HT1080 (cell line): ENCODE data around the gene TMEM59. TPM values are rescaled to one million over a fixed set of nuclear protein-coding genes. Genes with fewer than 3 reads are reported as not detected.
"Not testable (repeated sequence)": the region's sequence is repeated elsewhere in the genome, so short reads cannot be mapped to it uniquely, and the experiment has no call there.

Experiments
- DNase-seq: peaks from one replicate; pipeline ENCODE4 v3.0.0-alpha.2; 2015; ENCODE audit warnings: low read depth
- total RNA-seq: library from RNA; depleted of rRNA; stranded (reverse); fragments of >200 nt; shearing (Covaris generic); gene quantifications from 2 replicates; pipeline ENCODE4 v1.2.3, GENCODE V29; 2014

The TMEM59 gene
- total RNA-seq, 1 experiment from 2014 or later = 262 TPM

DNA sequence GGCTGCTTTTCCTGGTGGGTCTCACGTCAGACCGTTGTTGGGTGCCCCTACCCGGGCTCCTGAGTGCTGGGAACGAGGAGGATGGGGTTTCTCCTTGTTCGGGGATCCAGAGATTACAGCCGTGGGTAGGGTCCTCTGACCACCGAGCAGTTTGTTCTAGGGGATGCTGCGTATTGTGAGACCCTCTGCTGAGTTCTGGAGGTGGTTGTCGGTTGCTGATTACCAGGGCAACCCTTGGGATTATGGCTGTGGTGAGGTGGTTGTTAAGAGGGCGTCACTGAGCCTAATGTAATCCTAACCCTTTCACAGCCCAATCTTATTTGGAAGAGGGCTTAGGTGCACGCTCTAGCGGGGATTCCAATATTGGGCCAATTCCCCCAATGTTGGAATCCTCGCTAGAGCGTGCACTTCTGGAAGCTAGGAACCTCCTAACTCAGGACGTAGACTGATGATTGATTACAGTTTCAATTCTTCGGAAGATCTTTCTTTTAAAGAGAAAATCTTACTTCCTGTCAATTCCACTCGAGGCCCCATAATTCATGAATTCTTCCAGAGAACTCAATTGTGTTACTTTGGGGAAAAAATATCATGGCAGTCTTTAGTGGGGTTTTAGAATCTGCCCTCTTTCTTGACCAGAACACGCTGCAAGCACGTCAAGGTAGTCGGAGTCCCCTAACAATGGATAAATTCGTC, 887 bp upstream of the TMEM59 start:
- no peak for DNase-seq

DNA sequence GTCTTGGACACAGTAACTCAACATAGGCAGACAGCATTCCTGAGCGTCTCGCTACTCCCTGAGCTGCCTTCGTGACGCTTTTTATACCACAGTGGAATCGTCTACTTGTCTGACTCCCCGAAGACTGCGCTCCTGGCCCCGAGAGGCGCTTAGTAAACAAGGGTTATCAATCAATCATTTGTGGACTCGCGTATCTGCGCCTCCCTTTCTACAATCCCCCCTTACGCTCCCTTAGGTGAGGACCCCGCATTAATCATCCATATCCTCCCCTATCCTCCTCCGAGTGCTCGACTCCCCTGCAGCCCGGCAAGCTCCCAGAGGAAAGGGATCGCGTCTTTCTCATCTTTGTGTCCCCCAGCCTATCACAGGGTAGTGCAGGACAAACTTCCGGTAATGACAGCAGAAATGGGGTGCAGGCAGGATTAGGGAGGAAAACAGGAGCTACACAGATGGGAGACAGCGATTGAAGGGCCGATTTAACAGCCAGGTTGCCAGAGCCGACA, 522 bp downstream of the TMEM59 start:
- DNase-seq = peak; percentile 28

DNA sequence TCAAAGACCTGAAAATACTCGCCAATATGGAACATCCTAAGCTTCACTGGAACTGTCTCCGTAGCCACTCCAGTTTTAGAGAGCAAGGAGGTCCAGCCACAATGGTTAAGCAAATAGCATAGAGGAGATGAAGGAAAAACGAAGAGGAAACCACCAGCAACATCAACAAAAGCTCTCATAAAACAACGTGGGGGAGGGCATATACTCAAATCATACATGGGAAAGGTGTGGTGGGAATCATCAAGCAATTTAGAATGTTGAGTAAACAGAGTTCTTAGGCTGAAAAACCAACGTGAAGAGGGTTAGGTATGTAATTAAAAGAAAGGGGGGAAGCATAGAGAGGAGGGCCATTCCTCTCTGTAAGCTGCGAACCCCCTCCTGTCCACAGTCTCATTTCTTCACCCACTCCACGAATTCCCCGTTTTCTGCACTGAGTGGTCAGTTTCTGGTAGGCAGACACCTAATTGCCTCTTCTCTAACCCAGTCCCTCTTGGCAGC, 1.0 kb downstream of the TMEM59 start:
- DNase-seq = no peak

DNA sequence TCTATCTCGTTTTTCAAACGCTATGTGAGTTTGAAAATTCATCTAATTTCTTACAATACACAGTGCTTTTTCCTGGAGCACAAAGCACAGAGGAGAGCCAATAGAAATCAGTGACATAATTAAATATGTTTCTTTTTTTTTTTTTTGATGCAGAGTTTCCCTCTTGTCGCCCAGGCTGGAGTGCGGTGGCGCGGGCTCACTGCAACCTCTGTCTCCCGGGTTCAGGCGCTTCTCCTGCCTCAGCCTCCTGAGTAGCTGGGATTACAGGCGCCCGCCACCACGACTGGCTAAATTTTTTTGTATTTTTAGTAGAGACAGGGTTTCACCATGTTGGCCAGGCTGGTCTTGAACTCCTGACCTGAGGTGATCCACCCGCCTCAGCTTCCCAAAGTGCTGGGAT, 2.6 kb downstream of the TMEM59 start:
- DNase-seq = not testable (repeated sequence)

DNA sequence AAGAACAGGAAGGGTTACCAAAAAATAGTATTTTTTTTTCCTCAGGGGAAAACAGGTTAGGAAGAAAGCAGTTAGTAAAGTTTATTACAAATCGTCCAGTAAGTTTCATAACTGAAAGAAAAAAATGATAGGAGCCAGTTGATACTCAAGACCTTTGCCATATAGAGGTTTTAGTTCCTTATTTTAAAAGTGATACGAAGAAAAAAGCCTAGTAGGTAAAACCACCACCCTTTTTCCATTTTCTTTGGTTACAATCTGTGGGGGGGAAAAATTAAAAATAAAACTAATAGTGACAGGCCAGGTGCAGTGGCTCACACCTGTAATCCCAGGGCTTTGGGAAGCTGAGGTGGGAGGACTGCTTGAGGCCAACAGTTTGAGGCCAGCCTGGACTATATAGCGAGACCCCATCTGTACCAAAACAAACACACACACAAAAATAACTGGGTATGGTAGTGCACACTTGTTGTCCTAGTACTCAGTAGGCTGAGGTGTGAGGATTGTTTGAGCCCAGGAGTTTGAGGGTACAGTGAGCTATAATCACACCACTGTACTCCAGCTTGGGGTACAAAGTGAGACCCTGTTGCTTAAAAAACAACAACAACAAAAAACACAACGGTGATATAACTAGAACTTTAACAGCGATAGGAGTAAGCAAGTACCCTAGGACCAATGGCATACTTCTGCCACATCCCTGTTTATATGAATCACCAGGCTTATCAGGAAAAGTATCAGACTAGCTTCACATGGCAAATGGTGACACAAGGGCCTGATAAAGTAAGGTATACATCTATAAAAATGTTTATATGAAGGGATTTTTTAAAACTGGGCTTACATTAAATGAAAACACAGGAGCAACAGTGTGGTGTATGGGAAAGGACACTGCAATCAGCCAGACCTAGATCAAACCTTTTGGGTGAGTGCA, 5.4 kb downstream of the TMEM59 start:
- no peak for DNase-seq

DNA sequence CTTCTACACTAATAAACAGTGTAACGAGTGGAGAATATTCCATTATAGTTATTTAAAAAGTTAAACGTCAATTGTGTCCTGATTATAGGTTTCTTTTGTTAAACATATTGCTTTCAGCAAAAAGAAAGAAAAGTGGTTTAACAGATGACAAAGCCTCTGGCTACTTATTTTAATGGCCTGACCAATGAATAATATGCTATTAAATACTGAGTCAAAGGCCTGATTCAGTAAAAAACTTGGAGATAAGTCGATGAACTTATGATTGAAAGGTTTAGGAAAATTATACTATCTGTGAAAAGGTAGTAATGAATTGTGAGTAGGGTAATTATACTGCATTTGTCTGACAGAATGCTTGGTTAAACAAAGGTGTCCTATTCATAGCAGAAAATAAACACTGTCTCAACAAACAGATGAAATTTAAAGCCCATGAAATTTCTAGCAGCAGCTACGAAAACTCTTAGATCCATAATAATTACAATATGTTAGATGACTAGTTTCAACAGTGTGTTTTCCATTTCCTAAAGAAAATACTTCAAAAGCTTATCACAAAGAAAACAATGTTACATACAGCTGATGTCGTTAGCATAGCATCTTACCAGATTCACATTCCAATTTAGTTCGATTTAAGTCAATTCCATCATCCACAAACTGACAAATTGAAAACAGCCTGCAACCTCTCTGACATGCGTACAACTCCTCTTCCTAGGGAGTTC, 6.2 kb downstream of the TMEM59 start:
- no peak for DNase-seq

DNA sequence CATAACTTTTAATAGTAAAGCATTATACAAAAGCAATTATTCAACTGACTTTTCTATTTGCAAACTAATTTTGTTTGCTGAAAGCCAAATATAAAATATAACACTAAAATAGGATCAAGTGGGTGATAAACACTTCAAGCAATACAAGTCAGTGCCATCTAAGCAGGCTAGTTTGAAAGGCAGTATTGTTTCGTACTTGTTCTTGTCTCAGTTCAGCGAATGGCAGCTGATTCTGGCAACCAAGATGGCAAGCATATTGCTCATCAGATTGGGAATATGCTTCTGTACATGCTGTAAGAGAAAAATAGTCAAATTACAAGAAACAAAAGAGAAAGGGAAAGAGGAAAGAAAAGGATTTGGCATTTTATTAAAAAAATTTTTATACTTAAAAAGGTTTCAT, 7.5 kb downstream of the TMEM59 start:
- DNase-seq = no peak

DNA sequence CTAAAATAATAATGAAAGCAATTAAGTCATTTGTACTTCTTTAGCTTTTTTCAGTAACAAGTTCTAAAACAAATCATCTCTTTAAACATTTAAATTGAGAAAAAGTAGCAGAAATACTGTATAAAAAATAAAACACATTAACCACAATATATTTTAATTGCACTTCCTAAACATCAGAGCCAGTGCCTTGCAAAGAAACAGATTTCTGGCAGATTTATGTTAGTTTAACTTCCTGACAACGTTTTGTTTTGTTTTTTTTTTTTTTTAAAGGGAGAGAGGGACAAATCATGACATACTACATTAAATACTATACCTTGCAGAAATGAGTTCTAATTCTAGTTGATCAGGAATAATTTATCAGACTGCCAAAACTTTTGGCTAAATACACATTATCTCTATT, 11.2 kb downstream of the TMEM59 start:
- no peak for DNase-seq

DNA sequence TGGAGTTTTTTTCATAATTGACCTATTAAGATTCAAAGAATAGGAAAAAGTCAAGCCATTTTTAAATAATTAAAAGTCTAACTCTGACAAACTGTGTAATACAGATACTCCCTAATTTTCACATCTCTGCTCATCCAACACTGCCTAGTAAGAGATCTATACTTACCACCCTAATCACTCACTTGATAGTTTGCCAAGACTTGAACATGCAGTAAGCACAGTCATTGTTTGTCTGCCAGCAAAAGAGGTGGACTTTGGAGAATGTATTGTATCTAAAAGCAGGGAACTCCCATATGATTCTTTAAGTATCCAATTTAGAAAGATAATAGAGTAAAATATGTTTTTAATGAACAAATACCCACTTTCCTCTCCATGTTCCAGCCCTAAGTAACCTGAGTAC, 15.5 kb downstream of the TMEM59 start:
- no peak for DNase-seq

DNA sequence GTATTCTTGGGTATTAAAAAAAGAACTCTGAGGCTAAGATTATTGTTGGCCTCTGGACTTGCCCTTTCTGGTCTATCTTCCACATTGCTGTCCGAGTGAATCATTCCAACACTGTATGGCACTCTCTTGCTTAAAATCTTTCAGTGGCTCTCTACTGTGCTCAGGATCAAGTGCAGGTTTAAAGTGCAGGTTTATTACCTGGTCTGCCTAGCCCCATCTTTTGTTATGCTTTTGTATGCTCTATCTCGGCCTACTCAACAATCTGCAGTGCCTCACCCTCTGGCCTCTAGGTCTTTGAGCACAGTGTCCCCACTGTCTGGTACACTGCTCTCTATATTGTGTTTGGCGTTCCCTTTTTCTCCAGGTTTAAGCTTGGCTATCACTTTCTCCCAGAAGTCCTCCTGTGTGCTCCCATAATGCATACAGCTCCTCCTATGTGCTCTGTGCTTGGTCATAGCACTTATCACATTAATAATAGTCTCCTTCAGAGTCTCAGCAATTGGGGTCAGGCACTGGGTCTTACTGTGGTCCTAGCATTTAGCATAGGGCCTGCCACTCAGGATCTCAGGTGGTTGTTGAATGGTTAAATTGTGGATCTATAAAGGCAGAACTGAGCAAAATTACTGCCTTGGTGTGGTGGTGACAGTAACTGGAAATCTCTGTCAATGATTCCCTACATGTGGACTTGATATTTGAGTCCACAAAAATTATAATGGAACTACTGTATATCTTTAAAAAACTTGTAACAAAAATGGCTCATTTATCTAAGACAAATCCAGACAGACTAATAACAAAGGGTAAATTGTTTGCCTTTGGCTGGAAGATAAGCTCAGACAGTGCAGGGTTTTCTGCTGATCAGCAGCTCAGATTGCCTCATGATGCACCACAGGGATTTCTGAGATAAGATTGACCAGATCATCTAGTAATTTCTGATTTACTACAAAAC, 24.4 kb downstream of the TMEM59 start:
- no peak for DNase-seq

DNA sequence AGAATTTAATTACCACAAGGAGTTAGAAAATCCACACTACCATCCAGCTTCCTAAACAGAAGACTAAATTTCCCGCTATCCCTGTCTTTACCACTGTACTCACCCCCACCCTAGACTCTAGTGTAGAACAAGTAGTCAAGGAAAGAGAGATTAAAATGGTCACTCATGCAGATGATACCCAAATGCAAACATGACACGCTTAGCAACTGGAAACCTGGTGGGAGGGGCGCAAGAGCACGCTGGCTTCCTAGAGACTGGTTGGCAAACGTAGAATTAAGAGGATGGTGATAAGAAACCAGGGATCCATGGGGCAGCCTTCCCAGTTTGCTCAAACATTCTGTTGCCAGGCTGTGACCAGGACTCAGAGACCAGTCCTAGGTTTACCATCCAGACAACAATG, 25.2 kb downstream of the TMEM59 start:
- DNase-seq = no peak

DNA sequence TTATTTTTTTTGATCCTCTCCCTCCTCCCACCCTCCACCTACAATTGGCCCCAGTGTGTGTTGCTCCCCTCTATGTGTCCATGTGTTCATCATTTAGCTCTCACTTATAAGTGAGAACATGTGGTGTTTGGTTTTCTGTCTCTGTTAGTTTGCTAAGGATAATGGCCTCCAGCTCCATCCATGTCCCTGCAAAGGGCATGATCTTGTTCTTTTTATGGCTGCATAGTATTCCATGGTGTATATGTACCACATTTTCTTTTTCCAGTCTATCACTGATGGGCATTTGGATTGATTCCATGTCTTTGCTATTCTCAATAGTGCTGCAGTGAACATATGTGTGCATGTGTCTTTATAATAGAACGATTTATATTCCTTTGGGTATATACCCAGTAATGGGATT, 28.2 kb downstream of the TMEM59 start:
- DNase-seq = not testable (repeated sequence)

DNA sequence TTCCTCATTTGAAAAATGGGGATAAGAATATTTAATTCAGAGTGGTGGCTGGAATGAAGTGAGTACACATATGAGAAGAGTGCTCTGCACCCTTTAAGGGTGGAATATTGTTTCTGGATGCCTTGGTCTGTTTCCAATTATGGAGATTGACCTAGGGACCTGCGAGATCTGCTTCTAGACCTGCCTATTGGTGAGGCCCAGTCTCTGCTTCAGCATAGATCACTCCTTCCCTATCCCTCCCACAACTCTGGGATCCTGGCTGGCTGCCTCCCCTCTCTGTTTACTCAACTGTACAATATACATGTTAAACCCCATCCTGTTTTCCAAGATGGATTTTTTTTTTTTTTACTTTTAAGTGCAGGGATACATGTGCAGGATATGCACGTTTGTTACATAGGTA, 28.6 kb downstream of the TMEM59 start:
- no peak for DNase-seq

DNA sequence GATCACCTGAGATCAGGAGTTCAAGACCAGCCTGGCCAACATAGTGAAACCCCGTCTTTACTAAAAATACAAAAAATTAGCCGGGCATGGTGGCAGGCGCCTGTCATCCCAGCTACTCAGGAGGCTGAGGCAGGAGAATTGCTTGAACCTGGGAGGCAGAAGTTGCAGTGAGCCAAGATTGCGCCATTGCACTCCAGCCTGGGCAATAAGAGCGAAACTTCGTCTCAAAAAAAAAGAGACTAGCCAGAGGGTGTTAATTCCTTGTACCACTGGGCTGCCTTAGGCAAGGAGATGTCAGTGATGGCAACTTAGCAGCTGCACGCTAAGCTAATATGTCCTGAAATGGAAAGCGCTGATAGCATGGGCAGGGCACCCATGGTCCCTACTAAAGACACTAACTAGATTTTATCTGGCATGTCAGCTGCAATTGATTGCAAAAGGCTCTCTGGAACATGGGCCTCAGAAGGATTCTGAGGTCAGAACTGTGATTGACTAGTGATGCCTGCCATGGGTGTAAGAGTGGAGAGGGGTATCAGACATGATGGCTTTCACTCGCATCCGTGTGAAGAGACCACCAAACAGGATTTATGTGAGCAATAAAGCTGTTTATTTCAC, 33.3 kb downstream of the TMEM59 start:
- not testable (repeated sequence) for DNase-seq

DNA sequence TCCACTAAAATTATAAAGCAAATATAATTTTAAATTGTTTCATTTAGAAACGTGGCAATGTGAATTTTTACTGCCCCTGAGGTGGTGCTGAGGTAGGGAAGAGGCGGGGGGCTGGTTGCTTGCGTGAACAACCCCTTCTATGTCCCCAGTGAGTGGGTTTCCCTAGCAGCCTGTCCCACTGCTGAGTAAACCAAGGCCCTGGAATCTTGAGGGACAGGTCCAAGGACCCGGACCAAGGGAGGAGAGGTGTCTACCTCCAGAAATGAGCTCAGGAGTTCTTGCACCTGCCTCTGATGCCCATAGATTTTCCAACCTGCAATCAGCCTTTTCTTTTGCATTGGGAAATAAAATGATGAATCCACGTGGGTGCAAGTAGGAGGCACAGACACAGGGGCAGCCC, 34.4 kb downstream of the TMEM59 start:
- no peak for DNase-seq

DNA sequence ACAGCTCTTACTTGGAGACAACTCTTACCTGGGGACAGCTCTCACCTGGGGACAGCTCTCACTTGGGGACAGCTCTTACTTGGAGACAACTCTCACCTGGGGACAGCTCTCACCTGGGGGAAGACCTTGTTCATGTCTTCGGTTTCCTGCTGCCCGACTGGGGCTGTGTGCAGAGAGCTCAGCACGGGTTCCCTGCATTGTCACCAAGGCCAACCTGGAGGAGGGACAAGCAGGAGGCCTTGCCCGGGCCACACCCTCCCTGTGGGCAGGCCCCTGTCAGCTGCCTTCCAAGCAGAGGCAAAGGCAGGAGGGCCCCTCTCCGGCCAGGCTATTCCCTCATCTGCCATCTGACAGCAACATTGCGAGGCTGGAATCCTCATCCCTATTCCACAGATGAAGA, 35.0 kb downstream of the TMEM59 start, which contains the start of gene LDLRAD1:
Gene LDLRAD1 (minus strand): TSS at position 208 of the 400 bp plus-strand sequence. CDS start 74 bp downstream, at position 134.
- DNase-seq = no peak

DNA sequence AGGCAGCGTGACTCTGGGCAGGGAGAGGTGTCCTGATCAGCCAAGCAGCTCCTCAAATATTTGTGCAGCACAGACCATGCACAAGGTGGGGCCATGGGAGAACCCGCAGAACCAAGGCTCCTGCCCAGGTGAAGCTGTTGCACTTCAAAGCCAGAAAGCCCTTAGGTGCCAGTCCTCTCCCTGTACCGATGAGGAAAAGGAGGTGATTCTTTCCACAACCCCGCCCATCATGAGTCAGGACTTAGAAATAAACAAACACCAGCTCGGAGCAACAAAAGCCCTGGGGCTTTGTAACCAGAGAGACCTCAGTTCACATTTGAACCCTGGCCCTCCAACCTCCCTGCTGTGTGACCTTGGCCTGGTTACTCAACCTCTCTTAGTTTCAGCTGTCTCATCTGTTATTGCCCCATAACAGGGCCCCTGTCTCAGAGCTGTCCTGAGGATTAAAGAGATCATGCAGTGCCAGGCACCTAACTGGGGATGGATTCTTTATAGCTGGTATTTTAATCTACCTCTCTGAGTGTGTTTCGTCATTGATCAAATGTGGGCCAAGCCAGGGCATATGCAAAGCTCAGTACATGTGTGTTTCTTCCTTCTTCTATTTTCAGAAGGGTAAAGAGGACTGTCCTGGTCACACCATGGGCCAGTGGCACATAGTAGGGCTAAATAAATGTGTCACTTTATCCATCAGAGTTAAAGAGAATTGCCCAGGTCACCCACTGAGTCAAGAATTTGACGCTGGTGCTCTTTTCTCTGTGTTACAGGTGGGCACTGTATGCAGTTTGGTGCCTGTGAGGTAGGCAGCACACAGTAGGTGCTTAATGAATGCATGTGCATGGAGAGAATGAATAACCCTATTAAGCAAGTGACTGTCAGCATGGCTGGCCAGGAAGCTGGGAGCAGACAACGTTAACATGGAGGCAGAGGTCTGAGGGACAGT, 36.4 kb downstream of the TMEM59 start:
- DNase-seq = peak; percentile 32

DNA sequence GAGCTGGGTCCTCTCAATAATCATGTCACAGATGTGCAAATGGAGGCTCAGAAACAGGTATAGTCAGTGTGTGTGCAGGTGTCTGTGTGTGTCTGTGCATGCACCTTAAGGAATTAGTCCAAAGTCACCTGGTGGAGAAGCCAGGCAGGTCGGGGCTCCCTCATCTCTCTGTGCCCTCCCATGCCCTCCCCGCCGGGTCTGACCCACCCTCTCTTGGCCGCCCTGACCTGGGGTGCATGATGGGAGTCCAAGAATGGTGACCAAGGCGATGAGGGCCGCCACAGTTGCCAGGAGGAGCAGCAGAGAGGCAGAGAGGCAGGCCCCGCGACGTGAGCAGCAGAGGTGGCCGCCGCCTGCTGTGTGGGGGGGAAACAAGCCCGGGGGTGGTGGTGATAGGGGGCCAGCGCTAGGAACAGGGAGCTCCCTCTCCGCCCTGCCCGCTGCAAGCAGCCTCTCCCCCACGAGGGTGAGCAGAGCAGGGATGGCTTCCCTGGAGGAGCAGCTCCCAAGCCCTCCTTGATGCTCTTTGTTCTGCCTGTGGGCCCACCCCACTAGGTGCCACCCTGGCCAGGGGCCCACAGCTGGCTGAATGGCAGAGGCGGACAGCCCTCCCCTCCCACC, 38.9 kb downstream of the TMEM59 start:
- no peak for DNase-seq
